SK-N-DZ (cell line): ENCODE results near the gene DVL1.

Experiments used
- small RNA-seq, 2 experiments: library from RNA; depleted of rRNA; stranded (forward); fragments of <200 nt; gene quantifications; one replicate each; pipeline ENCODE3, GENCODE V24; 2014

Gene DVL1

Small RNA genes lying within 50 kb of the gene (small RNA-seq; reads per million reads assigned to genes)
- 0 to 0.04 reads per million in 2 experiments for gene MIR6726
